Panc1 (cell line): ENCODE measurements around the gene GUSB. TPM values are rescaled to one million over a fixed set of nuclear protein-coding genes. Genes with fewer than 3 reads are reported as not detected.

ENCODE experiments used
- ATAC-seq: fragments of 200-7000 bp; cut with Tn5 transposase; 2 replicates; pipeline ENCODE4 v1.9.1; 2020; ENCODE audit warnings: mild to moderate bottlenecking, moderate library complexity
- BruUV-seq: library from RNA; stranded (reverse); fragments of 400-500 nt; replicated peaks from 2 replicates; lab custom pipeline; 2021; lab: Mats Ljungman, UMichigan
- CTCF ChIA-PET: fragments of 300-600 bp; sonication (Branson Sonifier 250); formaldehyde crosslinking; loops from one replicate; lab custom pipeline; 2022; ENCODE audit warnings: antibody characterized with exemption; lab: Charles Lee
- POLR2A ChIA-PET: fragments of 300-600 bp; sonication (Branson Sonifier 250); formaldehyde crosslinking; loops from one replicate; lab custom pipeline; 2022; ENCODE audit warnings: antibody characterized with exemption; lab: Charles Lee
- DNase-seq: peaks from one replicate; pipeline ENCODE4 v3.0.0-alpha.2; 2010; ENCODE audit warnings: low read depth, low spot score
- H3K27ac ChIP-seq: 2 replicates; pipeline ENCODE4 v1.5.1; 2011; ENCODE audit warnings: mild to moderate bottlenecking, low read length, inconsistent platforms
- H3K27me3 ChIP-seq: fragments of 200-500 bp; sonication (Bioruptor generic); 2 replicates; pipeline ENCODE4 v1.6.0; 2014; ENCODE audit warnings: low read length, inconsistent platforms; ENCODE audit not compliant: control insufficient read depth, insufficient read depth
- H3K36me3 ChIP-seq: fragments of 200-500 bp; sonication (Bioruptor generic); 2 replicates; pipeline ENCODE4 v1.5.1; 2014; ENCODE audit warnings: inconsistent platforms, mild to moderate bottlenecking, low read length, moderate library complexity; ENCODE audit not compliant: control insufficient read depth, insufficient read depth
- H3K4me1 ChIP-seq: 2 replicates; pipeline ENCODE4 v1.5.1; 2011; ENCODE audit warnings: inconsistent platforms, mild to moderate bottlenecking, low read length, moderate library complexity; ENCODE audit not compliant: control insufficient read depth, insufficient read depth
- H3K4me3 ChIP-seq, 2 experiments: 2 replicates each; pipeline ENCODE4 v1.5.1; 2011 to 2012; ENCODE audit warnings: low read depth in 2 of 2, low read length in 2 of 2, mild to moderate bottlenecking in 2 of 2, inconsistent platforms in 1 of 2, moderate library complexity in 1 of 2
- H3K9me3 ChIP-seq: fragments of 200-500 bp; sonication (Bioruptor generic); 2 replicates; pipeline ENCODE4 v1.5.1; 2014; ENCODE audit warnings: low read depth, mild to moderate bottlenecking, inconsistent platforms, low read length, moderate library complexity; ENCODE audit not compliant: control insufficient read depth, insufficient read depth
- CTCF ChIP-seq: fragments of 450-650 bp; IDR thresholded peaks from 2 replicates; pipeline ENCODE4 v1.5.1; 2017; ENCODE audit warnings: mild to moderate bottlenecking
- POLR2AphosphoS5 ChIP-seq: IDR thresholded peaks from 2 replicates; pipeline ENCODE4 v1.6.1; 2012; ENCODE audit warnings: mild to moderate bottlenecking, low read depth, low read length, moderate library complexity
- SIN3A ChIP-seq: IDR thresholded peaks from 2 replicates; pipeline ENCODE4 v1.6.1; 2012; ENCODE audit warnings: low read depth, mild to moderate bottlenecking, low read length, moderate library complexity, borderline replicate concordance; ENCODE audit not compliant: insufficient read depth
- TCF7L2 ChIP-seq: IDR thresholded peaks from 2 replicates; pipeline ENCODE4 v1.6.1; 2011; ENCODE audit warnings: mild to moderate bottlenecking, low read depth, low read length, inconsistent platforms
- in situ Hi-C: cut with HindIII; loops from 2 replicates; pipeline ENCODE4 v1.10.0; 2016; ENCODE audit warnings: low sequenced_read_pairs, low pct_unique_long_range_greater_than_20kb
- intact Hi-C: fragments of 100-400 bp; cut with micrococcal nuclease; formaldehyde crosslinking; loops from one replicate; pipeline ENCODE4 v1.10.0; 2022; ENCODE audit not compliant: unreplicated experiment
- total RNA-seq: library from RNA; stranded (reverse); gene quantifications from one replicate; pipeline ENCODE4 v1.2.1, GENCODE V29; 2021; ENCODE audit not compliant: unreplicated experiment
- TF ChIP-seq, protein P1 (sequence below), 2 experiments: IDR thresholded peaks; 2 replicates each; pipeline ENCODE4 v1.6.1; 2011 to 2012; ENCODE audit warnings: low read depth in 2 of 2, control low read depth in 1 of 2, low read length in 1 of 2, mild to moderate bottlenecking in 1 of 2, moderate library complexity in 1 of 2; ENCODE audit not compliant: insufficient read depth in 1 of 2

The GUSB gene
- total RNA-seq, 1 experiment from 2014 or later = 47.4 TPM

GRCh38 chr7:65938336-65938895 lies 43.6 kb downstream of the GUSB start:
- Histone ChIP-seq H3K36me3 (no peaks in the 10 kb centered on the region), H3K4me3 (no peak overlapping the region), H3K27ac (no peak overlapping the region), H3K27me3 (no peaks in the 10 kb centered on the region), H3K9me3 (no peaks in the 10 kb centered on the region), H3K4me1 (no peaks in the 10 kb centered on the region)
- no TSS peak for BruUV-seq
- TF ChIP-seq TCF7L2 (no peak), SIN3A (no peak), CTCF (no peak)
- in situ Hi-C loops = no loop called here
- ATAC-seq (no peak), DNase-seq (no peak)
- intact Hi-C loops = no loop called here
- ChIA-PET CTCF (no interaction called here), POLR2A (no interaction called here)

GRCh38 chr7:65937296-65937695 lies 44.7 kb downstream of the GUSB start:
- no peak for DNase-seq
- Histone ChIP-seq H3K27me3 (no peaks in the 10 kb centered on the region), H3K36me3 (no peaks in the 10 kb centered on the region), H3K9me3 (no peaks in the 10 kb centered on the region), H3K27ac (no peak overlapping the region), H3K4me3 (no peak overlapping the region), H3K4me1 (no peaks in the 10 kb centered on the region)
- intact Hi-C loops (no loop called here), in situ Hi-C loops (no loop called here)
- ChIA-PET CTCF (no interaction called here), POLR2A (no interaction called here)
- BruUV-seq = no TSS peak
- ATAC-seq = no peak
- TF ChIP-seq SIN3A (no peak), TCF7L2 (no peak), CTCF (no peak), POLR2AphosphoS5 (no peak)
- TF ChIP-seq, protein P1, sequence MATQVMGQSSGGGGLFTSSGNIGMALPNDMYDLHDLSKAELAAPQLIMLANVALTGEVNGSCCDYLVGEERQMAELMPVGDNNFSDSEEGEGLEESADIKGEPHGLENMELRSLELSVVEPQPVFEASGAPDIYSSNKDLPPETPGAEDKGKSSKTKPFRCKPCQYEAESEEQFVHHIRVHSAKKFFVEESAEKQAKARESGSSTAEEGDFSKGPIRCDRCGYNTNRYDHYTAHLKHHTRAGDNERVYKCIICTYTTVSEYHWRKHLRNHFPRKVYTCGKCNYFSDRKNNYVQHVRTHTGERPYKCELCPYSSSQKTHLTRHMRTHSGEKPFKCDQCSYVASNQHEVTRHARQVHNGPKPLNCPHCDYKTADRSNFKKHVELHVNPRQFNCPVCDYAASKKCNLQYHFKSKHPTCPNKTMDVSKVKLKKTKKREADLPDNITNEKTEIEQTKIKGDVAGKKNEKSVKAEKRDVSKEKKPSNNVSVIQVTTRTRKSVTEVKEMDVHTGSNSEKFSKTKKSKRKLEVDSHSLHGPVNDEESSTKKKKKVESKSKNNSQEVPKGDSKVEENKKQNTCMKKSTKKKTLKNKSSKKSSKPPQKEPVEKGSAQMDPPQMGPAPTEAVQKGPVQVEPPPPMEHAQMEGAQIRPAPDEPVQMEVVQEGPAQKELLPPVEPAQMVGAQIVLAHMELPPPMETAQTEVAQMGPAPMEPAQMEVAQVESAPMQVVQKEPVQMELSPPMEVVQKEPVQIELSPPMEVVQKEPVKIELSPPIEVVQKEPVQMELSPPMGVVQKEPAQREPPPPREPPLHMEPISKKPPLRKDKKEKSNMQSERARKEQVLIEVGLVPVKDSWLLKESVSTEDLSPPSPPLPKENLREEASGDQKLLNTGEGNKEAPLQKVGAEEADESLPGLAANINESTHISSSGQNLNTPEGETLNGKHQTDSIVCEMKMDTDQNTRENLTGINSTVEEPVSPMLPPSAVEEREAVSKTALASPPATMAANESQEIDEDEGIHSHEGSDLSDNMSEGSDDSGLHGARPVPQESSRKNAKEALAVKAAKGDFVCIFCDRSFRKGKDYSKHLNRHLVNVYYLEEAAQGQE (IDR thresholded peaks at IDR 0.05; ENCODE audit: insufficient read depth in 1 of 2, low read depth in 2 of 2, low read length in 1 of 2) = no peak
